Right lobe of liver (tissue), 4 donors: ENCODE results near the gene JAKMIP1.

Source experiments
- CTCF ChIP-seq, 4 donors: fragments of 200-600 bp in 3 of 4; fragments of 450-650 bp in 1 of 4; IDR thresholded peaks; one replicate each; pipeline versions ENCODE4 v1.5.1 to v1.8.0; 2016 to 2022; ENCODE audit warnings: antibody characterized with exemption in 4 of 4, mild to moderate bottlenecking in 2 of 4
- POLR2A ChIP-seq: fragments of 450-650 bp; IDR thresholded peaks from one replicate; pipeline ENCODE4 v1.6.1; 2017; ENCODE audit warnings: antibody characterized with exemption, mild to moderate bottlenecking
- donor health status: DM: no; HTN: no; CAD: no.
- donor health status: DM: no; HTN: no; CAD: no.
- donor health status: DM: no; HTN: yes; CAD: no.

DNA sequence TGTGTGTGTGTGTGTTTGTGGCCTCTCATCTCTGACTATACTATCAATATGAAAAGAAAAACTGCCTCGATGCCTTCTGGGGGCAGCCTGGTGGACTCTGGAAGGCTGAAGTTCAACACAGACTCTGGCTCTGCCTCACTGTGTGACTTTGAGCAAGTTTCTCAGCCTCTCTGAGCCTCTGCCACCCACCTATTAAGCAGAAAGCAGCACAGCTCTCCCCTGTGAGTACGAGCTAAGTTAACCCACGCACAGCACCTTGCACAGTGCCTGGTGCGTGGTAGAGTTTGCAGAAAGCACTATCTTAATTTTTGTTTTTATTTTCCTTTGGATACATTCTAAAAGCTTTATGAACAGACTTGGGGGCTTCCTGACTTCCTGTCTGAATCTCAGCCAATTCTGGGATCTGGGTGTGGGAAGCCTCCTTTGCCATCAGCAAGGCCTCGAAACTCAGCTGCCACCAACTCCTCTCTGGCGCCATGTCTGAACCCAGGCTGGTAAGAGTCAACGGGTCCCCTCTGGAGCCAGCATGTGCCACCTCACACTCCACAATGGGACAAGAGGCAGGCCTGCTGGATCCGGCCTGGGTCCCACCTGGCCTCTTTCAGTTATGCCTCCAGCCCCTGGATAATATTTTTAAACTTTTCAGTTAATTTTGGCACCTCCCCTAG is 57.3 kb downstream of the JAKMIP1 start:
- TF ChIP-seq CTCF (IDR thresholded peaks at IDR 0.05): no peak
- TF ChIP-seq POLR2A: no peak
